Activated CD4-positive, alpha-beta memory T cell treated with anti-CD3 and anti-CD28 coated beads, Interleukin-2, amount 10 ng/mL, durations not matched to agents 7 days and 5 days (primary cell): Measurements from ENCODE around the gene P4HTM. TPM values are rescaled to one million over a fixed set of nuclear protein-coding genes. Genes with fewer than 3 reads are reported as not detected.

ENCODE experiments used
- CTCF ChIA-PET: fragments of 350-600 bp; sonication (Branson Sonifier 250); formaldehyde crosslinking; loops from one replicate; lab custom pipeline; 2021; ENCODE audit warnings: antibody characterized with exemption, inconsistent platforms; lab: Charles Lee
- POLR2A ChIA-PET: fragments of 350-600 bp; sonication (Branson Sonifier 250); formaldehyde crosslinking; loops from one replicate; lab custom pipeline; 2021; ENCODE audit warnings: antibody characterized with exemption; lab: Charles Lee
- DNase-seq: peaks from one replicate; pipeline ENCODE4 v3.0.0-alpha.2; 2020
- H3K27ac Mint-ChIP-seq: one replicate; pipeline ENCODE4 v1.8.0; 2021; ENCODE audit warnings: mild to moderate bottlenecking, mixed read lengths
- H3K27me3 Mint-ChIP-seq: one replicate; pipeline ENCODE4 v1.8.0; 2021; ENCODE audit warnings: mixed read lengths
- H3K36me3 Mint-ChIP-seq: one replicate; pipeline ENCODE4 v1.8.0; 2021; ENCODE audit warnings: low read depth, mixed read lengths
- H3K4me1 Mint-ChIP-seq: one replicate; pipeline ENCODE4 v1.8.0; 2021; ENCODE audit warnings: mixed read lengths
- H3K4me3 Mint-ChIP-seq: one replicate; pipeline ENCODE4 v1.8.0; 2021; ENCODE audit warnings: mild to moderate bottlenecking, mixed read lengths
- H3K9me3 Mint-ChIP-seq: one replicate; pipeline ENCODE4 v1.8.0; 2021; ENCODE audit warnings: mixed read lengths
- total RNA-seq, 2 experiments: library from RNA; stranded (reverse); gene quantifications; one replicate each; pipeline ENCODE4 v1.2.3, GENCODE V29; 2021

P4HTM gene
- total RNA-seq, 2 experiments from 2014 or later = 48.4 to 49.9 TPM

- CTCF ChIA-PET = no interaction called here
Measured at GRCh38 chr3:48963591-48963990, 26.4 kb upstream of the P4HTM start.

GRCh38 chr3:48966367-48966766, 23.7 kb upstream of the P4HTM start:
- ChIA-PET CTCF (interaction anchor here (0.6 kb wide), 3 partner anchors 46 to 154 kb away, joined by 3 to 7 read pairs (median 4); no protein-coding TSS in a partner anchor), POLR2A (interaction anchor here (0.8 to 2.2 kb wide), 3 partner anchors 9 to 128 kb away, joined by 3 to 6 read pairs (median 5); partner anchors contain the start of gene QRICH1)
- no peak for DNase-seq
- Mint-ChIP-seq H3K36me3 (peaks cover 52% of the 10 kb centered on the region), H3K4me1 (peaks cover 20% of the 10 kb centered on the region), H3K27me3 (no peaks in the 10 kb centered on the region), H3K27ac (peak overlapping the region; percentile 39), H3K4me3 (no peak overlapping the region), H3K9me3 (no peaks in the 10 kb centered on the region)

More at GRCh38 chr3:48963591-48963990, 26.4 kb upstream of the P4HTM start:
- POLR2A ChIA-PET = interaction anchor here (1.4 kb wide), 1 partner anchor 11 kb away, joined by 3 read pairs; no protein-coding TSS in a partner anchor
- Mint-ChIP-seq H3K4me1 (peaks cover 19% of the 10 kb centered on the region), H3K27me3 (no peaks in the 10 kb centered on the region), H3K4me3 (no peak overlapping the region), H3K9me3 (no peaks in the 10 kb centered on the region), H3K27ac (no peak overlapping the region), H3K36me3 (peaks cover 31% of the 10 kb centered on the region)
- no peak for DNase-seq

GRCh38 chr3:48966876-48967361, 23.1 kb upstream of the P4HTM start:
- Mint-ChIP-seq H3K27me3 (no peaks in the 10 kb centered on the region), H3K9me3 (no peaks in the 10 kb centered on the region), H3K4me1 (peaks cover 20% of the 10 kb centered on the region), H3K4me3 (no peak overlapping the region), H3K36me3 (peaks cover 55% of the 10 kb centered on the region), H3K27ac (peak overlapping the region; percentile 63)
- POLR2A ChIA-PET = interaction anchor here (0.8 to 2.2 kb wide), 3 partner anchors 9 to 127 kb away, joined by 3 to 6 read pairs (median 5); partner anchors contain the start of gene QRICH1
- CTCF ChIA-PET = interaction anchor here (0.6 kb wide), 1 partner anchor 47 kb away, joined by 7 read pairs; no protein-coding TSS in a partner anchor
- DNase-seq = peak; percentile 26

DNA sequence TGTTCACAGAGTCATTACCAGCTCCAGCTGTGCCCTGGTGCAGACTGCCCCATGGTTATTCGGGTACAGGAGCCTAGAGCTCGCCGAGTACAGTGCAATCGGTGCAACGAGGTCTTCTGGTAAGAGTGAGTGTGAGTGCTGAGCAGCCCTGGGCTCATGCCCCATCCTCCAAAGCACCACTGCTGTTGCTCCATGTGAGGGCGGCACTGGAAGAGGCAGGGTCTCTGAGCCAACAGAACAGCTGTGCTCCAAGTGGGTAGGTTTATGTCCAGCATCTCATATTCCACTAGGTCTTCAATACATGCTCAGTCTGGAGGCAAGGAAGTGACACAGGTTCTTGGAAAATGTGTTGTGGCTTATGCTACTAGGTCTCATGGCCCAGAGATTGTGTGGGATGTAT, 19.5 kb upstream of the P4HTM start:
- H3K27me3 Mint-ChIP-seq = no peaks in the 10 kb centered on the region
- DNase-seq = no peak
- H3K9me3 Mint-ChIP-seq = no peaks in the 10 kb centered on the region
- ChIA-PET CTCF (interaction anchor here (1.0 to 1.7 kb wide), 2 partner anchors 17 to 51 kb away, joined by 3 to 5 read pairs; no protein-coding TSS in a partner anchor), POLR2A (interaction anchor here (1.0 kb wide), 1 partner anchor 37 kb away, joined by 4 read pairs; the partner anchor contains the start of gene WDR6)
- peak overlapping the region; percentile 16 for H3K27ac Mint-ChIP-seq
- peaks cover 66% of the 10 kb centered on the region for H3K36me3 Mint-ChIP-seq
- H3K4me1 Mint-ChIP-seq = peaks cover 28% of the 10 kb centered on the region
- no peak overlapping the region for H3K4me3 Mint-ChIP-seq

DNA sequence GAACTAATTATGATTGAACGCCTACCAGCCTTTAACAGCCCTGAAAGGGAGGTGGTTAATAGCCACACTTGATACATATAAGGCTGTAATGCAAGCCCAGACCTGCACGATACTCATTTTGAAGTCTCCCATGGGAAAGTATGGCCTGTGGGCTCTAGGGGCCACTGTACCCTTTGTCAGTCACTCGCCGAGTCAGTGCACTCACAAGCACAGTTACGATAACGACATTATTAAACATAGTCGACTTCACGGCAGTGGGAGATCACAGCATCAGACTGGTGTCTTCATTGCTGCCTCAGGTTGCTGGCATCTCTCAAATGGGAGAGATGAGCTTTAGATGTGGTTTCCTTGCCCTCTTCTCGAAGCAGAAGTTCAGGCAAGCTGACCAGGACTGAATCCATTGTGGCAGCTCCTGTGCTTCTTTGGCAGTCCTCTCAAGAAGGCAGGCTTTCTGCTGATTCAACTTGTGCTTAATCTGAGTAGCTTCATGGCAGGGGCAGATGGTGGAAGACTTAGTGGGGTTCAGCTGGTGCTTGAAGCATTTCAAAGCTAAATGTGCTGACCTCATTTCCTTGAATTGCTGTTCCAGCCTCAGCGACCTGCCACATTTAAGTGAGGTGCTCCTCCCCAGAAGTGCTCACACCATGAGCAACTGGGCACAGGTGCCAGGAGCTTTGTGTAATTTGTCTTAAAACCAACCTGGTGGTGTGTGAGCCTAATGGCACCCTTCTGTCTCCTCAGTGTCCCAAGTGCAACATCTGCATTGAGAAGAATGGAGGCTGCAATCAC, 15.8 kb upstream of the P4HTM start:
- no peaks in the 10 kb centered on the region for H3K9me3 Mint-ChIP-seq
- H3K4me1 Mint-ChIP-seq = peaks cover 10% of the 10 kb centered on the region
- peak overlapping the region; percentile 76 for H3K27ac Mint-ChIP-seq
- H3K27me3 Mint-ChIP-seq = no peaks in the 10 kb centered on the region
- H3K36me3 Mint-ChIP-seq = peaks cover 62% of the 10 kb centered on the region
- no peak for DNase-seq
- no peak overlapping the region for H3K4me3 Mint-ChIP-seq
- ChIA-PET CTCF (interaction anchor here (0.5 to 1.2 kb wide), 4 partner anchors 15 to 329 kb away, joined by 3 to 5 read pairs (median 4); partner anchors contain the start of genes IMPDH2, NDUFAF3 and P4HTM), POLR2A (interaction anchor here (1.0 to 2.1 kb wide), 4 partner anchors 10 to 33 kb away, joined by 3 to 10 read pairs (median 8); partner anchors contain the start of gene WDR6)

- POLR2A ChIA-PET = interaction anchor here (0.6 to 1.4 kb wide), 2 partner anchors 8 to 10 kb away, joined by 3 read pairs; no protein-coding TSS in a partner anchor
- Mint-ChIP-seq H3K4me3 (no peak overlapping the region), H3K9me3 (no peaks in the 10 kb centered on the region), H3K36me3 (peaks cover 63% of the 10 kb centered on the region), H3K27me3 (no peaks in the 10 kb centered on the region), H3K27ac (no peak overlapping the region), H3K4me1 (peaks cover 5% of the 10 kb centered on the region)
- CTCF ChIA-PET = interaction anchor here (1.0 kb wide), 1 partner anchor 28 kb away, joined by 4 read pairs; the partner anchor contains the start of gene WDR6
- no peak for DNase-seq
Measured at GRCh38 chr3:48979451-48979850, 10.6 kb upstream of the P4HTM start.

DNA sequence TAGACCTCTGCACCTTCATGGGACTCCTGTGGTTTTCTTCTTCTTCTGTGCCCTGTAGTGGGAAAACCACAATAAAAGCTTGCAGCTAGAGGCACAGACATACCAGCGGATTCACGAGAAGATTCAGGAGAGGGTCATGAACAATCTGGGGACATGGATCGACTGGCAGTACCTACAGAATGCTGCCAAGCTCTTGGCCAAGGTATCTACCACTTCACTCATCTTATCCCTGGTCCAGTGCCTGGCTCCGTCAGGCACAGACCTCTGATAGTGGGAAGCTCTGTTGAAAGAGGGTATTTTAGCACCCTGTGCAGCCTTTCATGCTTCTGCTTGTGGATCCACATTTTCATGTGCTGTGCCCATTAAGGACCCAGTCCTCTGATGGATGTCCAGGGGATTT, 9.7 kb upstream of the P4HTM start:
- Mint-ChIP-seq H3K9me3 (no peaks in the 10 kb centered on the region), H3K27ac (no peak overlapping the region), H3K36me3 (peaks cover 59% of the 10 kb centered on the region), H3K4me1 (peaks cover 2% of the 10 kb centered on the region), H3K4me3 (no peak overlapping the region), H3K27me3 (no peaks in the 10 kb centered on the region)
- ChIA-PET POLR2A (interaction anchor here (1.4 kb wide), 1 partner anchor 9 kb away, joined by 3 read pairs; no protein-coding TSS in a partner anchor), CTCF (interaction anchor here (0.6 to 1.0 kb wide), 2 partner anchors 27 to 109 kb away, joined by 3 to 4 read pairs; partner anchors contain the start of gene WDR6)
- no peak for DNase-seq

DNA sequence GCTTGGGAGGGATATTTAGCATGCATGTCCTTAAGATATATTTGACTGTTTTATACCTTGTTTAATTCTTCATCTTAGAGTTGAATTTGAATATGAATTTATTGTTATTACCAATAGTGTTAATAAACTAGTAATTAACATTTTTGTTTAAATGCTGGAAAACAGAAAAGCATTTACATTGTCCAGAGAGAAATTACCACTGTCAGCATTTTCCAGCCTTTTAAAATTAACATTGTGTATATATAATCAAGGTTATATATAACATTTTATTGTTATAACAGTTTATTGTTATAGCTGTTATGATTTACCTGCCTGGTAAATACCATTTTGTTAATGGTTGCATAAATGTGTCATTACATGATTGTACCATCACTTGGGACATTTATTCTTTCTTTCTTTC, 8.0 kb upstream of the P4HTM start:
- H3K27me3 Mint-ChIP-seq = no peaks in the 10 kb centered on the region
- H3K36me3 Mint-ChIP-seq = peaks cover 59% of the 10 kb centered on the region
- H3K27ac Mint-ChIP-seq = no peak overlapping the region

GRCh38 chr3:48982686-48983085, 7.4 kb upstream of the P4HTM start:
- H3K4me3 Mint-ChIP-seq = no peak overlapping the region
- POLR2A ChIA-PET = no interaction called here
- CTCF ChIA-PET = no interaction called here
- H3K27me3 Mint-ChIP-seq = no peaks in the 10 kb centered on the region
- H3K4me1 Mint-ChIP-seq = peaks cover 3% of the 10 kb centered on the region
- no peak for DNase-seq
- no peaks in the 10 kb centered on the region for H3K9me3 Mint-ChIP-seq
- peaks cover 57% of the 10 kb centered on the region for H3K36me3 Mint-ChIP-seq
- no peak overlapping the region for H3K27ac Mint-ChIP-seq

More for the DNA sequence above, 8.0 kb upstream of the P4HTM start:
- no peaks in the 10 kb centered on the region for H3K9me3 Mint-ChIP-seq
- ChIA-PET CTCF (no interaction called here), POLR2A (no interaction called here)
- no peak overlapping the region for H3K4me3 Mint-ChIP-seq
- DNase-seq = no peak
- peaks cover 2% of the 10 kb centered on the region for H3K4me1 Mint-ChIP-seq

- Mint-ChIP-seq H3K27ac (no peak overlapping the region), H3K4me1 (peaks cover 7% of the 10 kb centered on the region), H3K4me3 (no peak overlapping the region), H3K36me3 (peaks cover 53% of the 10 kb centered on the region), H3K9me3 (no peaks in the 10 kb centered on the region), H3K27me3 (no peaks in the 10 kb centered on the region)
- POLR2A ChIA-PET = no interaction called here
- CTCF ChIA-PET = no interaction called here
- no peak for DNase-seq
Measured at GRCh38 chr3:48983096-48983495, 6.9 kb upstream of the P4HTM start.

GRCh38 chr3:48984663-48985062, 5.4 kb upstream of the P4HTM start:
- Mint-ChIP-seq H3K27me3 (no peaks in the 10 kb centered on the region), H3K27ac (peak overlapping the region; percentile 54), H3K4me1 (peaks cover 16% of the 10 kb centered on the region), H3K4me3 (no peak overlapping the region), H3K36me3 (peaks cover 44% of the 10 kb centered on the region), H3K9me3 (no peaks in the 10 kb centered on the region)
- ChIA-PET POLR2A (interaction anchor here (1.3 to 9.0 kb wide), 3 partner anchors 10 to 34 kb away, joined by 3 to 190 read pairs (median 10); partner anchors contain the start of genes DALRD3, NDUFAF3 and WDR6), CTCF (interaction anchor here (0.7 to 9.4 kb wide), 3 partner anchors 22 to 299 kb away, joined by 3 to 124 read pairs (median 3); partner anchors contain the start of genes NCKIPSD and WDR6)
- no peak for DNase-seq

- Mint-ChIP-seq H3K4me3 (no peak overlapping the region), H3K4me1 (peaks cover 16% of the 10 kb centered on the region), H3K27me3 (no peaks in the 10 kb centered on the region), H3K9me3 (no peaks in the 10 kb centered on the region), H3K36me3 (peaks cover 35% of the 10 kb centered on the region), H3K27ac (no peak overlapping the region)
- ChIA-PET CTCF (interaction anchor here (0.9 to 9.4 kb wide), 3 partner anchors 21 to 80 kb away, joined by 3 to 124 read pairs (median 3); partner anchors contain the start of genes NDUFAF3 and WDR6), POLR2A (interaction anchor here (2.2 to 9.0 kb wide), 4 partner anchors 11 to 43 kb away, joined by 10 to 190 read pairs (median 72); partner anchors contain the start of genes DALRD3, IMPDH2, NDUFAF3 and WDR6)
- no peak for DNase-seq
Measured at GRCh38 chr3:48985831-48986376, 4.1 kb upstream of the P4HTM start.
